Stimulated activated CD8-positive, alpha-beta memory T cell treated with anti-CD3 and anti-CD28 coated beads, Interleukin-7, amount 100 ng/mL, for 1 hour (primary cell): ENCODE results near the gene USP49.

ENCODE experiments used
- DNase-seq, 2 donors: peaks; one replicate each; pipeline ENCODE4 v3.0.0-alpha.2; 2020; ENCODE audit warnings: low read depth in 2 of 2

The USP49 gene

GRCh38 chr6:41757271-41757670 is 137.9 kb downstream of the USP49 start:
- no peak for DNase-seq

DNA sequence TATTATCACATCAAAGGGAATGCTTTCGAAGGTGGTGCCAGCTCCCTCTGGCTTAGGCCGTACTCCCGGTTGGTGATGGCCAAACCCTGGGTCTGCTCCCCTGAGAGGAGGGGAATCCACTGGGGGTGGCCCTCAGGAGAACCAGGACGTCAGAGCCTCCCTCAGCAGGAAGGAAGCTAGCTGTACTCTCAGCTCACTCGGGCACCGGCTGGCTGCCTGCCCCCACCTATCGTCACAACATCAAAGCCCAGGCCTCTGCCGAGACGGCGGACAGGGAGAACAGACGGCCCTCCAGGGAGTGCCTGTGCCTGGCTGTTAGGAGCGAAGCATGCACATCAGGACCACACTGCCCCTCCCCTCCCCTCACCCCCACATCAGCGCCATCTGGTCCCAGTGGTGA is 138.8 kb downstream of the USP49 start:
- DNase-seq: no peak

GRCh38 chr6:41755895-41756294 is 139.3 kb downstream of the USP49 start:
- DNase-seq: no peak

DNA sequence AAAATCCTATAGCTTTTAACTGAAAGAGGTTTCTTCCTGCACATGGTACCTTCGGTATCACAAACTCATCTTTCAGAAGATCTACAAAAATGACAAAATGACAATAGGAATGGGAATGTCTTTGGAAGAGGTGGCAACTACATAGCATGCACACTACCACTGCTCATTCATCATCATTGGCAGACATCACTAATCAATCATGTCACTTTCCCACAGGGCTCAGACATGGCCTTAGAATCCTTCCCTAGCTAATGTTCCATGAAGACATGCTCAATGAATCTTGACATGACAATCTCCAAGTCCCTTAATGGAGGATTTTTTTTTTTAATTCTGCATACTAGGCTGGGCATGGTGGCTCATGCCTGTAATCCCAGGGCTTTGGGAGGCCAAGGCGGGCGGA is 144.8 kb downstream of the USP49 start:
- DNase-seq: no peak

GRCh38 chr6:41748542-41748941 is 146.6 kb downstream of the USP49 start:
- no peak for DNase-seq

DNA sequence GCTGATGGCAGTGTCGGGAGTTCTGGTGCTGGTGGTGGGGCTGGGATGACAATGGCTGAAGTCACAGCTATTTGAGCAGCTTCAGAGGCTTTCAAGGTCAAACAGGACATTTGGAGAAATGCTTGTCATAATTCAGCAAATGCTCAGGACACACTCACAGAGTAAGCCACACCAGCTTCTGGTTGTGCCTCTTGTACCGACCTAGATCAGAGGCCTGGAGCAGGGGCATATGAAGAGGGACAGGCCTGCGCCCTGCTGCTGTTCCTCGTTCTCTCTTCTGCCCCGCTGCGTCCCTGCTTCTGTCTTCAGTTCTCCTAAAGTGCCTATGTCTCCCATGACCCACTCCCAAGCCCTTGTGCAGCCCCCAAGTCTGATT is 147.1 kb downstream of the USP49 start:
- DNase-seq: no peak

DNA sequence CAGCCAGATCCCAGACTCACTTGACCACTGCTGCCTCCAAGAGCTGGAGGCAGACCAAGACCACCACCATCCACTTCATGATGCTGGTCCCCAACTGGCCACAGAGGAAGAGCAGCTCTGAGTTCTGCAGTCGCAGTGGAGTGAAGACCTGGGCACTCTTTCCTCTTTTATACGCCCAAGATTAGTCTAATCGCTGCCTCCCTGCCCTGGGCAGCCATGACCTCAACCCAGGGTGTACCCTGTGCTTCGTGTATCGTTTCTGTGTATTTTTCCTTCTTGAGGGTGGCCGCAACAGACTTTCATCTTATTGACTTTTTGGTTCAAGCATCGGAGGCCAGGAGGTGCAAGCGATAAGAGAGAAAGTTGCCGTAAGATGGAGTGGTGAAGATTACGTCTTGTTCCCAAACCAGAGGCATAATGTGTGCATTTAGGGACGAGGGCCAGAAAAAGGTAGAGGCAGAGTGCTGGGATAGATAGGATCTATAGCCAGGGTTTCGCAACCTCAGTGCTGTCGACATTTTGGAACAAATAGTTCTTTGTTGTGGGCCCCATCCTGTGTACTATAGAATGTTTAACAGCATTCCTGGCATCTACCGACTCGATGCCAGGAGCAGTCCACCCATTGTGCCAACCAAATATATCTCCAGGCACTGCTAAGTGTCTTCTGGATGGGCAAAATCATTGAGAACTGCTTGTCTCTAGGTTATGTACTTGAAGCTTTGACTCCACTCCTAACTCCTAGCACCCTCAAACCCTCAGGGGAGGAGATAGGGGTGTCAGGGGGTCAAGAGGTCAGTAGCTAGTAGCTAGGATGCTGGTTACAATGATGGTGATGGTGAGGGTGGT is 147.7 kb downstream of the USP49 start, which contains the start of gene PGC:
PGC (minus strand) TSS at position 142 of the 846 bp plus-strand sequence; CDS start at position 79, 63 bp downstream.
- DNase-seq: no peak

DNA sequence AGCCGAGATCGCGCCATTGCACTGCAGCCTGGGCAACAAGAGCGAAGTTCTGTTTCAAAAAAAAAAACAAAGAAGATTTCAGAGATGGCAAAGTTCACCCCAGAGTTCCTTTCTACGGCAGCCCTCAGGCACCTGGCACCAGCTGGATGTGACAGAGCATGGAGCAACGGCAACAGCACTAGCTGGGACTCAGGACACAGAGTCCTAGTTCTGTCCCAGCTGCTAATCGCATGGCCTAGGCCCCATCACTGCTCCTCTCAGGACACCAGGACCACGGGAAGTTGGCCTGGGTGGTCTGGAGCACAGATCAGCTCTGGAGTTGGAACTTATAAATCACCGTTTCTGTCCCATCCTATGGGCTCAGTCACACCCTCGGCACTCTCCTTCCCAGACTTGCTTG is 149.1 kb downstream of the USP49 start:
- no peak for DNase-seq

- no peak for DNase-seq
These were observed 150.9 kb downstream of the USP49 start for GRCh38 chr6:41744236-41744787.

GRCh38 chr6:41743406-41744235 is 151.6 kb downstream of the USP49 start:
- no peak for DNase-seq

DNA sequence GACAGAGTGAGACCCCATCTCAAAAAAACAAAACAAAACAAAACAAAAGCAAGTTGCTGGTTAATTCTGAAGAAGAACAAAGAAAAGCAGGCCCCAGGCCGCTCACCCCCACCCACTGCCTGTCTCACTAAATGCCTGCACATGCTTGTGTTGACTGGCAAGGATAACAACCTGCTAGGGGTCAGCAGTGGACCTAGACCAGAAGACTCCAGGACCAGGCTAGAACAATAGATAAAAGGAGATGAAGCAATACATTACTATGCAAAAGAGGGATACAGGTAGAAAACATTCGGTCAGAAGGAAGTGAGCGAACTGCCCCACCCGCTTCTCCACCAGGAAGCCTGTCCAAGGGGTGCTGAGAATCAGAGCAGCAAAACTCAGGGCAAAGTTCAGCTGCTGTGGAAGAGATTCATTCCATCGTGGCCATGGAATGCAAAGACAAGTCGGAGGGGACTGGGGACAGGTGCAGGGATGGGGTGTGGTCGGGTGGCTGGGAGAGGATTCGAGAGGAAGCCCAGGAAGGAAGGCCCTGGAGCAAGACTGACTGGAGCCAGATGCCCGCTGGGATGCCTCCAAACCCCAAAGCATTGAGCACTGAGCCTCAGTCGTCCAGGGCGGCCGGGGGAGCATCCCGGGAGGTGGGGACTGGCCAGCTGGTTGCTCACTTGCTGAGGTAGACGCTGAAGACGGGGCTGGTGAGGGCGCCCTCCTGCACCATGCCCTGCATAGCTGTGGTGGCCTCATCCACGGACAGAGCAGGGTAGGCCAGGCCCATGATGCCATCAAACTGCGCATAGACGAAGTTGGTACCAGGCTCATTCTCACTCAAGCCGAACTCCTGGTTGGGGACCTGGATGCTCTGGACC is 153.3 kb downstream of the USP49 start:
- no peak for DNase-seq

DNA sequence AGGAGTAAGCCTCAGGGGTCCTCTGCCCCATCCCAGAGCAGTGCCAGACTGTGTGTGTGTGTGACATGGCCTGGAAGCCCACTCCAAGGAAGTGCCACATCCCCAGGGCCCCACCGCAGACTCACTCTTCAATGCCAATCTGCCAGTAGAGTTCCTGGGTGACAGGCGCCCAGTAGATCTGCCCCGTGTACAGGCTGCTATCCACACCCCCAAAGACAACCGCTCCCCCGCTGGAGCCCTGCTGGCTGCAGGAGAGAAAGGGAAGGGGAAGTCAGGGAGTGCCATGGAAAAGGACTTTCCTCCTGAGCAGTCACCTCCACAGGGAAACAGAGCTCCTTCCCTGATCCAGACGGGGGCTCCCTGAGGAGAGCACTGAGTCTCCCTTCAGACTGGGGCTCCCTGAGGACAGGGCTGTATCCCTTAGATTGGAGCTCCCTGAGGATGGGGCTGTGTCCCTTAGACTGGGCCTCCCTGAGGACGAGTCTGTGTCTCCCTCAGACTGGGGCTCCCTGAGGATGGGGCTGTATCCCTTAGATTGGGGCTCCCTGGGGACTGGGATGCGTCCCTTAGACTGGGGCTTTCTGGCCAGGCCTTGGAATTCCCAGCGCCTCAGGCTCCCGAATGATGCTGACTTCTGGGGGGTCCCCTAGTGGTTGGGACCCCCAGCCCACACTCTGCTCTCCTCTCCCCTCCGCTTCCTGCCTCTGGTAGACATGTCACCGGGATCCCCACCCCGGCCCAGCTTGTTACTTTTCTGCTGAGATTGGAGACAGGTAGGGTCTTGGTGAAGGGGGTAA is 154.6 kb downstream of the USP49 start:
- DNase-seq: no peak
